ENCODE data around the gene JMJD8. TPM values are rescaled to one million over a fixed set of nuclear protein-coding genes. Genes with fewer than 3 reads are reported as not detected.
"Not testable (repeated sequence)": the region's sequence is repeated elsewhere in the genome, so short reads cannot be mapped to it uniquely, and the experiment has no call there.

The JMJD8 gene
- total RNA-seq, 1 donor from 2014 or later = 43.1 TPM

GRCh38 chr16:714079-714478, 29.9 kb upstream of the JMJD8 start:
- intact Hi-C loops (cut with micrococcal nuclease) = no loop called here
- no peak for DNase-seq
- Histone ChIP-seq H3K4me1 (peaks cover 42% of the 10 kb centered on the region), H3K27ac (replicated peaks) (no peak overlapping the region), H3K27me3 (ENCODE audit: low read depth) (peaks cover 26% of the 10 kb centered on the region), H3K9me3 (replicated peaks) (no peaks in the 10 kb centered on the region), H3K4me3 (peak overlapping the region; percentile 91), H3K36me3 (no peaks in the 10 kb centered on the region)
- no peak for TF ChIP-seq CTCF (IDR thresholded peaks at IDR 0.05; ENCODE audit: borderline replicate concordance)

- intact Hi-C loops (cut with micrococcal nuclease); H3K36me3 ChIP-seq; H3K4me3 ChIP-seq; H3K9me3 ChIP-seq (replicated peaks); H3K27ac ChIP-seq (replicated peaks); DNase-seq: not testable (repeated sequence)
- H3K27me3 ChIP-seq (ENCODE audit: low read depth) = peaks cover 39% of the 10 kb centered on the region
- TF ChIP-seq CTCF (IDR thresholded peaks at IDR 0.05; ENCODE audit: borderline replicate concordance) = peak; percentile 20
- peaks cover 37% of the 10 kb centered on the region for H3K4me1 ChIP-seq
These were observed 28.7 kb upstream of the JMJD8 start for GRCh38 chr16:712740-713250.

- DNase-seq = peak; percentile 75
- no peak overlapping the region for H3K27ac ChIP-seq (replicated peaks)
- H3K27me3 ChIP-seq (ENCODE audit: low read depth) = peaks cover 49% of the 10 kb centered on the region
- H3K9me3 ChIP-seq (replicated peaks) = no peaks in the 10 kb centered on the region
- TF ChIP-seq CTCF (IDR thresholded peaks at IDR 0.05; ENCODE audit: borderline replicate concordance) = peak; percentile 99
- intact Hi-C loops (cut with micrococcal nuclease) = no loop called here
- no peaks in the 10 kb centered on the region for H3K36me3 ChIP-seq
- no peak overlapping the region for H3K4me3 ChIP-seq
- H3K4me1 ChIP-seq = peaks cover 30% of the 10 kb centered on the region
These were observed 27.6 kb upstream of the JMJD8 start for GRCh38 chr16:711548-712320.

GRCh38 chr16:711084-711483, 26.9 kb upstream of the JMJD8 start:
- peaks cover 27% of the 10 kb centered on the region for H3K4me1 ChIP-seq
- intact Hi-C loops (cut with micrococcal nuclease) = no loop called here
- peaks cover 55% of the 10 kb centered on the region for H3K27me3 ChIP-seq (ENCODE audit: low read depth)

GRCh38 chr16:710500-711075, 26.5 kb upstream of the JMJD8 start:
- TF ChIP-seq CTCF (IDR thresholded peaks at IDR 0.05; ENCODE audit: borderline replicate concordance) = no peak
- Histone ChIP-seq H3K4me3 (no peak overlapping the region), H3K36me3 (no peaks in the 10 kb centered on the region), H3K27me3 (ENCODE audit: low read depth) (peaks cover 59% of the 10 kb centered on the region), H3K27ac (replicated peaks) (no peak overlapping the region), H3K4me1 (peaks cover 25% of the 10 kb centered on the region), H3K9me3 (replicated peaks) (no peaks in the 10 kb centered on the region)
- intact Hi-C loops (cut with micrococcal nuclease) = no loop called here
- DNase-seq = no peak

More at GRCh38 chr16:711084-711483, 26.9 kb upstream of the JMJD8 start:
- Histone ChIP-seq H3K9me3 (replicated peaks) (no peaks in the 10 kb centered on the region), H3K36me3 (no peaks in the 10 kb centered on the region), H3K4me3 (no peak overlapping the region), H3K27ac (replicated peaks) (no peak overlapping the region)
- DNase-seq = no peak
- no peak for TF ChIP-seq CTCF (IDR thresholded peaks at IDR 0.05; ENCODE audit: borderline replicate concordance)
